Hematopoietic multipotent progenitor cell treated with erythropoietin and hydrocortisone succinate and interleukin-3 and kit ligand, for 15 days (in vitro differentiated cells): Measurements from ENCODE around the gene CHRM4.
A peak's percentile ranks its signal among the peaks of the same experiment; 100 is the strongest.
"Not testable (repeated sequence)": the region's sequence is repeated elsewhere in the genome, so short reads cannot be mapped to it uniquely, and the experiment has no call there.

Experiments
- DNase-seq: peaks from one replicate; pipeline ENCODE4 v3.0.0-alpha.2; 2015; ENCODE audit warnings: low spot score

Gene CHRM4

GRCh38 chr11:46381819-46382645 lies 9.5 kb downstream of the CHRM4 start:
- no peak for DNase-seq

- DNase-seq: no peak
These were observed 10.3 kb downstream of the CHRM4 start, which contains the start of gene MDK for GRCh38 chr11:46381048-46381818. Gene MDK, plus strand, starts transcription at chr11:46381669. Its CDS starts 389 bp downstream, at chr11:46382058.

- DNase-seq: no peak
These were observed 11.1 kb downstream of the CHRM4 start for GRCh38 chr11:46380340-46381047.

- DNase-seq: not testable (repeated sequence)
These were observed 11.9 kb downstream of the CHRM4 start for GRCh38 chr11:46379482-46380293.

- no peak for DNase-seq
These were observed 12.6 kb downstream of the CHRM4 start for GRCh38 chr11:46378811-46379481.

- DNase-seq: no peak
These were observed 13.3 kb downstream of the CHRM4 start for GRCh38 chr11:46378296-46378695.

GRCh38 chr11:46377831-46378230 lies 13.7 kb downstream of the CHRM4 start:
- no peak for DNase-seq

GRCh38 chr11:46377290-46377689 lies 14.3 kb downstream of the CHRM4 start:
- no peak for DNase-seq

- no peak for DNase-seq
These were observed 15.1 kb downstream of the CHRM4 start for GRCh38 chr11:46376258-46377050.

GRCh38 chr11:46375392-46376101 lies 16.0 kb downstream of the CHRM4 start:
- DNase-seq: no peak

- DNase-seq: no peak
These were observed 16.8 kb downstream of the CHRM4 start for GRCh38 chr11:46374815-46375214.

GRCh38 chr11:46373787-46374740 lies 17.5 kb downstream of the CHRM4 start:
- DNase-seq: no peak

GRCh38 chr11:46372501-46372900 lies 19.1 kb downstream of the CHRM4 start:
- DNase-seq: not testable (repeated sequence)

- no peak for DNase-seq
These were observed 19.5 kb downstream of the CHRM4 start for GRCh38 chr11:46372086-46372485.

GRCh38 chr11:46371262-46371661 lies 20.3 kb downstream of the CHRM4 start:
- not testable (repeated sequence) for DNase-seq

GRCh38 chr11:46370253-46370652 lies 21.3 kb downstream of the CHRM4 start:
- no peak for DNase-seq

- peak; percentile 61 for DNase-seq
These were observed 22.0 kb downstream of the CHRM4 start for GRCh38 chr11:46369458-46370152.

GRCh38 chr11:46367916-46368267 lies 23.7 kb downstream of the CHRM4 start:
- DNase-seq: no peak
